Ishikawa (cell line): ENCODE data around the gene APBB2.

Experiments used
- CEBPB ChIP-seq: IDR thresholded peaks from 2 replicates; pipeline ENCODE4 v1.6.1; 2012
- CREB1 ChIP-seq: IDR thresholded peaks from 2 replicates; pipeline ENCODE4 v1.6.1; 2012; ENCODE audit warnings: low read depth
- EGR1 ChIP-seq: IDR thresholded peaks from 2 replicates; pipeline ENCODE4 v1.6.1; 2012
- EP300 ChIP-seq: IDR thresholded peaks from 2 replicates; pipeline ENCODE4 v1.6.1; 2012; ENCODE audit warnings: borderline replicate concordance
- FOXM1 ChIP-seq: IDR thresholded peaks from 2 replicates; pipeline ENCODE4 v1.6.1; 2012; ENCODE audit warnings: low read depth, borderline replicate concordance
- MAX ChIP-seq: IDR thresholded peaks from 2 replicates; pipeline ENCODE4 v1.6.1; 2012
- NFIC ChIP-seq: IDR thresholded peaks from 2 replicates; pipeline ENCODE4 v1.6.1; 2012
- RAD21 ChIP-seq: IDR thresholded peaks from 2 replicates; pipeline ENCODE4 v1.6.1; 2012; ENCODE audit warnings: low read depth
- TAF1 ChIP-seq: IDR thresholded peaks from 2 replicates; pipeline ENCODE4 v1.6.1; 2012; ENCODE audit warnings: low read depth, mild to moderate bottlenecking
- TCF12 ChIP-seq: IDR thresholded peaks from 2 replicates; pipeline ENCODE4 v1.6.1; 2012; ENCODE audit warnings: low read depth
- TEAD4 ChIP-seq: IDR thresholded peaks from 2 replicates; pipeline ENCODE4 v1.6.1; 2012
- YY1 ChIP-seq: IDR thresholded peaks from 2 replicates; pipeline ENCODE4 v1.6.1; 2012; ENCODE audit warnings: low read depth
- ZBTB7A ChIP-seq: IDR thresholded peaks from 2 replicates; pipeline ENCODE4 v1.6.1; 2012; ENCODE audit warnings: low read depth
- TF ChIP-seq, protein P1 (sequence below): IDR thresholded peaks from 2 replicates; pipeline ENCODE4 v1.6.1; 2012
- TF ChIP-seq, protein P2 (sequence below): IDR thresholded peaks from 2 replicates; pipeline ENCODE4 v1.6.1; 2012; ENCODE audit warnings: low read depth, mild to moderate bottlenecking

The APBB2 gene

GRCh38 chr4:41214825-41215146 lies 444 bp upstream of the APBB2 start:
- TF ChIP-seq TEAD4, result no peak
- TF ChIP-seq CREB1, result no peak
- TF ChIP-seq EGR1, result no peak
- TF ChIP-seq EP300, result no peak
- TF ChIP-seq YY1, result no peak
- no peak for TF ChIP-seq TAF1
- TF ChIP-seq CEBPB, result no peak
- TF ChIP-seq TCF12, result no peak
- no peak for TF ChIP-seq NFIC
- no peak for TF ChIP-seq FOXM1
- TF ChIP-seq MAX, result no peak; the same call in 1 of the 2 replicates
- TF ChIP-seq, protein P1, sequence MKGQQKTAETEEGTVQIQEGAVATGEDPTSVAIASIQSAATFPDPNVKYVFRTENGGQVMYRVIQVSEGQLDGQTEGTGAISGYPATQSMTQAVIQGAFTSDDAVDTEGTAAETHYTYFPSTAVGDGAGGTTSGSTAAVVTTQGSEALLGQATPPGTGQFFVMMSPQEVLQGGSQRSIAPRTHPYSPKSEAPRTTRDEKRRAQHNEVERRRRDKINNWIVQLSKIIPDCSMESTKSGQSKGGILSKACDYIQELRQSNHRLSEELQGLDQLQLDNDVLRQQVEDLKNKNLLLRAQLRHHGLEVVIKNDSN, result no peak
- TF ChIP-seq ZBTB7A, result no peak
- TF ChIP-seq RAD21, result no peak
- TF ChIP-seq, protein P2, sequence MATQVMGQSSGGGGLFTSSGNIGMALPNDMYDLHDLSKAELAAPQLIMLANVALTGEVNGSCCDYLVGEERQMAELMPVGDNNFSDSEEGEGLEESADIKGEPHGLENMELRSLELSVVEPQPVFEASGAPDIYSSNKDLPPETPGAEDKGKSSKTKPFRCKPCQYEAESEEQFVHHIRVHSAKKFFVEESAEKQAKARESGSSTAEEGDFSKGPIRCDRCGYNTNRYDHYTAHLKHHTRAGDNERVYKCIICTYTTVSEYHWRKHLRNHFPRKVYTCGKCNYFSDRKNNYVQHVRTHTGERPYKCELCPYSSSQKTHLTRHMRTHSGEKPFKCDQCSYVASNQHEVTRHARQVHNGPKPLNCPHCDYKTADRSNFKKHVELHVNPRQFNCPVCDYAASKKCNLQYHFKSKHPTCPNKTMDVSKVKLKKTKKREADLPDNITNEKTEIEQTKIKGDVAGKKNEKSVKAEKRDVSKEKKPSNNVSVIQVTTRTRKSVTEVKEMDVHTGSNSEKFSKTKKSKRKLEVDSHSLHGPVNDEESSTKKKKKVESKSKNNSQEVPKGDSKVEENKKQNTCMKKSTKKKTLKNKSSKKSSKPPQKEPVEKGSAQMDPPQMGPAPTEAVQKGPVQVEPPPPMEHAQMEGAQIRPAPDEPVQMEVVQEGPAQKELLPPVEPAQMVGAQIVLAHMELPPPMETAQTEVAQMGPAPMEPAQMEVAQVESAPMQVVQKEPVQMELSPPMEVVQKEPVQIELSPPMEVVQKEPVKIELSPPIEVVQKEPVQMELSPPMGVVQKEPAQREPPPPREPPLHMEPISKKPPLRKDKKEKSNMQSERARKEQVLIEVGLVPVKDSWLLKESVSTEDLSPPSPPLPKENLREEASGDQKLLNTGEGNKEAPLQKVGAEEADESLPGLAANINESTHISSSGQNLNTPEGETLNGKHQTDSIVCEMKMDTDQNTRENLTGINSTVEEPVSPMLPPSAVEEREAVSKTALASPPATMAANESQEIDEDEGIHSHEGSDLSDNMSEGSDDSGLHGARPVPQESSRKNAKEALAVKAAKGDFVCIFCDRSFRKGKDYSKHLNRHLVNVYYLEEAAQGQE, result no peak

DNA sequence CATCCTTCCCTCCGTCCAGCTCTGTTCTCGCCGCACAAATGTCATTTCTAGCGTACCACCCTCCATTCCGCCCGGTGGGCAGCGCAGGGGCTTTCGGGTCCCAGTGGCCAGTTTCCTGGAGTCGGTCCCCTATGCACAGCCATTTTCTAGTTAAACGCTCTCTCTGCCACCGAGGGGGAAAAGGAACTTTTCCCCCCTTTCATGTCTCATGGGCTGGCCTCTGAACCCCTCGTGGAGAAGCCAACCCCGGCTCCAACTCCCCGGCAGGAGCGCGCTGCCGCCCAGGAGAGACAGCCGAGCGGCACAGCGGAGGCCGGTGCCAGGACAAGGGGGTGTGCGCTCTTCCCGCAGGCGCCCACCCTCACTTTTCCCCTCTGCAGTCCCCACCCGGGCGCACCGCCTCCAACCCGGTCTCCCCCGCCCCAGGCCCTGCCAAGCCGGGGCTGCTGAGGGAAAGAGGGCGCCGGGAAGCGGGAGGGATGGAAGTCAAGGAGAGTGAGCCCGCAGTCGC lies 662 bp downstream of the APBB2 start:
- no peak for TF ChIP-seq TEAD4
- no peak for TF ChIP-seq EP300
- 0 out of 2 replicates have a peak, but pooled peaks have one; percentile 0 for TF ChIP-seq YY1
- TF ChIP-seq ZBTB7A, result peak; percentile 66; the same call in 1 of the 2 replicates
- no peak for TF ChIP-seq TAF1
- no peak for TF ChIP-seq CREB1
- TF ChIP-seq, protein P2, result no peak
- TF ChIP-seq, protein P1, result no peak

- TF ChIP-seq RAD21, result peak; percentile 66
- TF ChIP-seq, protein P2, result no peak
- TF ChIP-seq EGR1, result no peak
These were observed 1.6 kb downstream of the APBB2 start for GRCh38 chr4:41212616-41213203.

DNA sequence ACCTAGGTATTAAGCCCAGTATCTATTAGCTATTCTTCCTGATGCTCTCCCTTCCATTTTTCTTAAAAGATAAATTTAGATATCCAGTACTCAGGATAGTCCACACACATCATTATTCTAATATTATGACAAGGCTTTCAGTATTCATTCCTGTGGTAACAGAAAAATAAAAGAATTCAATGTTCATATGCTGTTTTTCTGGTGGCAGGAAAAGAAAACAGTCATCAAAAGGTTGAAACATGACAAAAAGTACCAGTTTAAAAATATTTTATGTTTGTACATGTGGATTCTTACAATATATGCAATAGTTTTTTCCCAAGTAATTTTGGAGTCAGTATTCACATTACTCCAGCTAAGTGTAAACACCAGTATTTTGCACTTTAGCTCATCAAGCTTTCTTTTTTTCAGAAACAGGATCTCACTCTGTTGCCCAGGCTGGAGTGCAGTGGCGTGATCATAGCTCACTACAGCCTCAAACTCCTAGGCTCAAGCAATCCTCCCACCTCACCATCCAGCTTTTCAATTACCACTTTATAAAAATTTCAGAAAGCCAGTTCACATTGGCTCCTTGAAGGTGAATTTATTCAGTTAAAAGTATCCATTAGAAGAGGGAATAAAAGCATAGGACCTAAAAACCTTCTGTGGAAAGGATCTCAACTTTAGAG lies 2.3 kb downstream of the APBB2 start:
- TF ChIP-seq, protein P1, result no peak
- TF ChIP-seq, protein P2, result no peak
- no peak for TF ChIP-seq TCF12
- no peak for TF ChIP-seq FOXM1
- TF ChIP-seq NFIC, result no peak
